Stimulated activated CD8-positive, alpha-beta memory T cell treated with anti-CD3 and anti-CD28 coated beads, Interleukin-4, amount 100 ng/mL, for 24 hours (primary cell): ENCODE measurements around the gene XYLT1.

ENCODE experiments used
- DNase-seq: peaks from one replicate; pipeline ENCODE4 v3.0.0-alpha.2; 2020; ENCODE audit warnings: low read depth

The XYLT1 gene

DNA sequence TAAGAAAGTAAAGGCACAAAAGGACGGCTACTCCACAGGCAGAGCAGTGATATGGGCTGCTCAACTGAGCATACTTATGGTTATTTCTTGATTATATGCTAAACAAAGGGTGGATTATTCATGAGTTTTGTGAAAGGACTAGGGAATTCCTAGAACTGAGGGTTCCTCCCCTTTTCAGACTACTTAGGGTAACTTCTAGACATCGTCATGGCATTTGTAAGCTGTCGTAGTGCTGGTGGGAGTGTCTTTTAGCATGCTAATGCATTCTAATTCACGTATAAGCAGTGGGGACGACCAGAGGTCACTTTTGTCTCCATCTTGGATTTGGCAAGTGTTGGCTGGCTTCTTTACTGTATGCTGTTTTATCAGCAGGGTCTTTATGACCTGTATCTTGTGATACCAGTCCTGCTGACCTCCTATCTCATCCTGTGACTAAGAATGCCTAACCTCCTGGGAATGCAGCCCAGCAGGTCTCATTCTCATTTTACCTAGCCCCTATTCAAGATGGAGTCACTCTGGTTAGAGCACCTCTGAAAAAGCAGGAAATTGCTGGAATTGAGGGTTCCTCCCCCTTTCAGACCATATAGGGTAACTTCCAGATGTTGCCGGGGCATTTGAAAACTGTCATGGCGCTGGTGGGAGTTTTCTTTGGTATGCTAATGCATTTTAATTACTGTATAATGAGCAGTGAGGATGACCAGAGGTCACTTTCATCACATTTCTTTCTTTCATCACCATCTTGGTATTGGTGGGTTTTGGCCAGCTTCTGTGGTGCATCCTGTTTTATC is 388.5 kb downstream of the XYLT1 start:
- no peak for DNase-seq

DNA sequence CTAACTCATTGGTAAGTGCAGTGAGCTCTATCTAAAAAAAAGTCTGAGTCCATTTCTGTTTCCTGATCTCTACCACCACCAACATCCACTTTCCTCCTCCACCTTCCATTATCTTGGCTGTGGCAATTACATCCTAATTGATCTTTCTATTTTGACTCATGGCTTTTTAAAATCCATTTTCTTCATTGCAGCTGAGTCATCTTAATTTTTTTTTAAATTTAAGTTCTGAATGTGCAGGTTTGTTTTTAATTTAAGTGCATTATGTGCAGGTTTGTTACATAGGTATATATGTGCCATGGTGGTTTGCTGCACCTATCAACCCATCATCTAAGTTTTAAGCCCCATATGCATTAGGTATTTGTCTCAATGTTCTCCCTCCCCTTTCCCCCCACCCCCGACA is 390.7 kb downstream of the XYLT1 start:
- DNase-seq: no peak

DNA sequence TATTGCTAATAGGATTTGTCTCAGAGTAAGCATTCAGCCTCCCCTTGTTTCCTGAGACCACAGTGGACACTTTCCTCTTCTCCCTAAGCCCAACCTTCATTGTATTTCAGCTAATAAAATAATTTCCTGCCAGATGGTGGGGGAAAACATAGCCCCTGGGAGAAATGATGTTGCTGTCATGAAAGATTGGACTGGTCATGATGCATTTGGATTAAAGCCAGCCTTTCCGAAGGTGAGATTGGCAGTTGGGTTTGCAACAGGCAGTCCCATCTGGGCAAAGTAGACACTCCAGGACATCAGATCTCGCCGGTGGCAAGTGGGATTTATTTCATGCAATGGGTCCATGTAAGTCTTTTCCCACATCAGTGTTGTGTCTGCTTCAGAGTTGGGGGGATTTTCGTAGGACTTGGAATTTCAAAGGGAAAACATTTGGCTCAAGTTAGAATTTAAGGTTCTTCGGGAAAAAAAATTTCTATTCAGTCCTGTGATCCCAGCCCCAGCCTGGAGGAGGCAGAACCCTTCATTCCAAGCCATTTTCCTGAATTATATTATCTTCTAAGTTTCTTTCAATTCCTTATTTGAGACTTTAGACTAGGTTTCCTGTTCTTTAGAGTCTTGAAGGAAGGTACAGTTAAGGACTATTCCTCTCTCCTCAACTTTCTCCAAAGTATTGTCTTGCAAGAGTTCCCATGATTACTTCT is 391.7 kb downstream of the XYLT1 start:
- no peak for DNase-seq

DNA sequence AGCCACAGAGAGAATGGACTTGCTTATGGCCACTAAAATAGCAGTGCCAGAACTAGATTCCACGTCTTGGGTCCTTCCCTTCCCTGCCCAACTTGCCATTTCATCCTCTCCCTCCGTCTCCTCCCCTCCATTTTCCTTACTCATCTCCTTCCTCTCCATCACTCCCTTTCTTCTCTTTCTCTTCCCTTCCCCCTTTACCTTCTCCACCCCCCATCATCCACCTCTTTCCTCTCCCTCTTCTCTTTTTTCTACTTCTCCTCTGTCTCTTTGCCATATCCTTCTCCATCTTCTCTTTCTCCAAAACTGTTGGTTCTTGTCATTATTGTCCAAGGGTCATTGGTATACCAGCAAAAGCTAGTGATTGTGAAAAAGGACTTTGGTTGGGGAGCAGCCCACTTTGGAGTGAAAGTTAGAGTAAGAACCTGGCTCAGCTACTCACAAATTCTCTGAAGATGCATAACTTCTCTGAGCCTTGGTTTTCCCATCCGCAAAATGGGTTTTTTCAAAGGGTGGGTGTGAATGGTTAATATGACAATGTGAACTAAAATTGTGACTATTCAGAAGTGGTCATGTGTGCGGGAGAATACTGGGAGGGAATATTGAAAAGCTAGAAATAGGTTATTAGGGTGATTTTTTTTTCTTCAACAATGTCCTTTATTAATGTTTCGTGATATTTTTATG is 393.8 kb downstream of the XYLT1 start:
- DNase-seq: no peak

DNA sequence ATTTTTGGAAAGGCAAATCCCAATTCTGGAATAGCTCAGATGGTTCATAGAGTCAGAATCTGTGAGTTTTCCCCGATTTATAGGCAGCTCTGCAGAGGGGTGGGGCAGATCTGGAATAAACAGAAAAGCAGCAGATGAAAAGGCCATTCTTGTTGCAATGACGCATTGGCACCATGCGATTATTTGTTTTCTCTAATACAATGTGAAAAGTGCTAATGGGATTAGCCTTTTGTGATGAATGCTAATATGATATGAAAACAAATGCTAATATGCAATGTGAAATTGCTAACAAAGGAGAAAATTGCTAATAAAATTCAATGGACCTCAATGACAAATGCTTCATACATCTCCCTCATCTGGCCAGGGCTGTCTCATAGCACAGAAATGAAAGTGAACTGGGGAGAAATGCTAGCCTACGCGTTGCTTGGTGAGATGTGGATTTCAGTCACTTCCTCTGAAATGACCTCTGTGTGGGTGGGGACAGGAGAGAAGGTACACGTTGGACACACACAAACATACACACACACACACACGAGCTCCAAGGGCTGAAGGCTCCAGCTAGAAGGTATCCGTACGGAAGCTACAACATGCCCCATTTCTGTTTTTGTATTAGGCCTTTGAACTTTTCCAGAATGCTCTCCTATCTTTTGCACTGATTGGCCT is 394.5 kb downstream of the XYLT1 start:
- DNase-seq: no peak

DNA sequence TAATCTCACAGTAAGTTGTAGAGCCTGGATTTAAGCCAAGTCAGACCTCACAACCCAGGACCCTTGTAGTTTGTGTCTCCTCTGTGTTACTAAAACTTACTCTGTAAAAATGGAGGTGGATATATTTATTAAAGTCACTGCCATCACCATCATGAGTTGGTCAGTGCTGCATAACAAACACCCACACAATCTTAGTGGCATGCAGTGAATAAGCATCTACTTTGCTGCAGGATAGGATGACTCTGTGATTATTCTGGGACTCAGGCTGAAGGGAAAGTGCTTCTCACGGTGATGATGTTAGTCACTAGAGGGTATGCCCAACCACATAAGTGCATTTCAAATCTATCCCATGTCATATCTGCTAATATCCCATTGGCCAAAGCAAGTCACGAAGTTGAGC is 398.7 kb downstream of the XYLT1 start:
- no peak for DNase-seq

DNA sequence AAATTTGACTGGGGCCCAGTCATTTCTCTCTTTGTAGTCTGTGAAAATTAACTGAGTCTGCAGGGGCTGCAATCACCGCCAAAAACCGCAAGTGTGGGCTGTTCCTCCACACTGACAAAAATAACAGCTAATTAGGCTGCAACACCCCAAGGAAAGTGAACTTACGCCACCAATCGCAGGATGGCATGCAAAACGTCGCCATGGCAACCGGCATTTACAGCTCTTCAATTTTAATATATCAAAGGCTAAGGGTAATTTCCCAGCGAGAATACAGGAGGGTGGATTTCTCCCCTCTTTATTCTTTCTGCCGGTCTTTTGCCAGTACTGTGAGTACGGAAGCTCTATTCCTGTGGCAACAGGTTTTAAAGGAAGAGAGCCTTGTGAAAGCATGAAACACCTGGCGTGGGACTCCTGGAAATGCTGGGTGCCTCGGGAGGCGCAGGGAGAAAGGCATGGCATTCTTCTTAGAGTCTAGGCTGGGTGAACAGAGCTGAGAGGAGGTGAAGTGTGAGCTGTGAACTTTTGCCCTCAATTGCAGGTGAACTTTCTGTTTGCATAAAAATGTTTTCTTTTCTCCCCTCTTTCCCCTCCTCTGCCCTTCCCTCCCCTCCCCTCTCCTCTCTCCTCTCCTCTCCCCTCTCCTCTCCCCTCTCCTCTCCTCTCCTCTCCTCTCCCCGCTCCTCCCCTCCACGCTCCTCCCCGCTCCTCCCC is 399.7 kb downstream of the XYLT1 start:
- peak; percentile 71 for DNase-seq

DNA sequence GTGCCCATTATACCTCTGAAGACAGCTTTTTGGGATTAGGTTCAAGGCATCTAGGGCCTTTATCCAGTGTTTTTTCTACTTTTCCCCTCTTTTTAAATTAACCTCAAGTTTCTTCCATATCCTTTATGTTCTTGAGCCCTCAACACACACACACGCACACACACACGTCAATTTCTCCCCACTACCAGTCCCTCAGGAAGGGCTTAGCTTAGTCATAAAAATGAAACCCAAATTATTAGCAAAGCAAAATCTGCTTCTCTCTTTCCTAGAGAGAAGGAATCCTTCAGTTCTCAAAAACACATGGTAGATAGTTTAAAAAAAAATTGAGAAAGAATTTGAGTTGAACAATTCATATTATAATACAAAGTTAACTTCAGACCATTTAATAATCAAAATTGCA is 401.1 kb downstream of the XYLT1 start:
- DNase-seq: no peak

DNA sequence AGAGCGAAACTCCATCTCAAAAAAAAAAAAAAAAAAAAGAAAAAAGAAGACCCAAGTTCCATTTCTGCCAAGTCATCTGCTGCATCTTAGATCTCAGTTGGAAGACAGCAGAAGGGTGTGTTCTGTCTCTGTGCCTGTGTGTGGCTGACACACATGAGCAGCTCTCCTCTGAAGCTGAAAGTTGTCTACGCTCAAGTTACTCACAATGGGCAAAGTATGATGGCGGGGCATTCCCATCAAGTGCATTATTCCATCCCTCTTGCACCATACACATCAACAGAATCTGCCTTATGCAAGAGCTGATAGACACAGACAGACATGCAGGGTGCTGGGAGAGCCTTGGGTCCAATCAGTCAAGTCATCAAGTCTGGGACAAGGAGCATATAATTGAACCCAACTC is 402.2 kb downstream of the XYLT1 start:
- no peak for DNase-seq

DNA sequence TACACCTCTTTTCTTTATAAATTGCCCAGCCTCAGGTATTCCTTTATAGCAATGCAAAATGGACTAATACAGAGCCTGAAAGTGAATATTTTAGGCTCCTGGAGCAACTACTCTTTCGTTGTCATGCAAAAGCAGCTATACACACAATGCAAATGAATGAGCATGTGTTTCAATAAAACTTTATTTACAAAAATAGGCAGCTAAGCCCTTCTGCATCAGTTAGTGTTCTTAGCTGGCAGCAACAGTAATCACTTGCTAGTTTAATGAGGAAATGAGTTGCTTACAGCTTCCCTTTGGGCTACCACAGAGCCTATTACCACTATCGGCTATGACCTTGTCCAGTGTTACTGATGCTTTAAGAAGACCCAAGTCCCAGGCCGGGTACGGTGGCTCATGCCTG is 402.9 kb downstream of the XYLT1 start:
- no peak for DNase-seq

DNA sequence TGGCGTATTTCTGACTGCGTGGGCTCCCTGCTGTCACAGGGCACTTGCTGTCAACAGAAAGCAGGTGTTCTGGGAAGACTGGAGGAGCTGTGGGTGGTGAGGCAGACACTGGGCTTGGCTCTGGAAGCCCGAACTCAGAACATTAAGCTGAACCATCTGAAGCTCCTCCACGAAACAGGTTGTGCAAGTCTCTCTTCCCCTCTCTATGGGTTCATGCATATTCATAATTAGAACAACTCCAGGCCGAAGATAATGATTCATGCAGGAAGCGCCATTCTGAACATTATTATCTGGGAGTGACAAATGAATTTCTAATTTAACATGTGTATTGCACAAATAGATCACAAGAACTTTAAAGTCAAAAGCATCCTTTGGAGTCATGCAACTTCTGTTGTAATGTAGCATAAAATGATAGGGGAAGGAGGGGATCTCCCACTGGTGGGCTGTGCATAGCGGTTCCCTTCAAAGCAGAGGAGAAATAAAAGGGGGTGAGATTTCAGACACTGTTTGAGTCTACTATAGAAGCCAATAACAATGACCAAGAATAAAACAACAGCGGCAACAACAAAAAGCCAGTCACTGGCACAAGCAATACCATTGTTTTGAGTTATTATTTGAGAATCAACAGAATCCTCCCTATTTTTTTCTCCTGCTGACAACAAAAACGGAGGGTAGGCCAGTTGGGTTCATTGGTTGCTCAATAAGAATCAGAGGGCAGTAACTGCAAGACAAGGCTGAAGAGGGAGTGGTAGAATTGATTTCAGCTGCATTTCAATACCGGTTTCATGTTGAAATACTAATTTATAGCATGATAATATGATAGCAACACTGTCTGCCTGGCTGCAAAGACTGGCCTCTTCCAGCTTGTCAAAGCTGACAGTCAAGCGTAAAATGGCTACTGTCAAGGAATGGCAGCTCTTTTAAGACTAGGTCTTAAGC is 407.3 kb downstream of the XYLT1 start:
- no peak for DNase-seq

DNA sequence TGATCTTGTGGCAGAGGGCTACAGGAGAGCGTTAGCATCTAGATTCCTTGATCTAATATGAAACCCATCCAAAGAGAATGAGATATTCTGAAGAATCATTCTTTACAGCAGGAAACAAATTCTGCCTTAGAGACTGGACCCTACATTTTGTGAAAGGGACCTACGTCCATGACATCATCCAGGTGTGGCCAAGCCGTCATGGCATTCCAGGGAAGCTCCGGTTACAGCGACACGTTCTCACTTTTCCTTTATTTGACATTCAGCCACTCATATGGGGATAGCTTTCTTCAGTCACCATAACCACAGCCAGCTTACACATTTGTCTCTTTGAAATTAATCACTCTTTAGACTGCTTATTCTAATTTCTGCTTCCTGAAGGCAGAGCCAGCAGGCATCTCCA is 408.1 kb downstream of the XYLT1 start:
- DNase-seq: no peak

DNA sequence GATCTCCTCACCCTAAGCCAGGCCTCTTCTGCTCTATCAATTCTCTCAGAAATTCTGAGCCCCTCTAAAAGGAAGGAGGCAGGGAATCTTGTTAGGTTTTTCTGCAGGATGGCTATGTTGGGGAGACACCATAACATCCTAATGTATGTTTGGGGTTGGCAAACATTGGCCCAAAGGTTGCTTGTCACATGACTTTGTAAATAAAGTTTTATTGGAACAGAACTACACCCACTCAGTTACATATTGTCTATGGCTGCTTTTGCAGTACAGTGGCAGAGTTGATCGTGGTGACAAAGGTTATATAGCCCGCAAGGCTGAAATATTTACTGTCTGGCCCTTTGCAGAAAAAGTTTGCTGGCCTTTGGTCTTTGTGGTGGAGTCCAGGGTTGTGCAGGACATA is 409.4 kb downstream of the XYLT1 start:
- no peak for DNase-seq

DNA sequence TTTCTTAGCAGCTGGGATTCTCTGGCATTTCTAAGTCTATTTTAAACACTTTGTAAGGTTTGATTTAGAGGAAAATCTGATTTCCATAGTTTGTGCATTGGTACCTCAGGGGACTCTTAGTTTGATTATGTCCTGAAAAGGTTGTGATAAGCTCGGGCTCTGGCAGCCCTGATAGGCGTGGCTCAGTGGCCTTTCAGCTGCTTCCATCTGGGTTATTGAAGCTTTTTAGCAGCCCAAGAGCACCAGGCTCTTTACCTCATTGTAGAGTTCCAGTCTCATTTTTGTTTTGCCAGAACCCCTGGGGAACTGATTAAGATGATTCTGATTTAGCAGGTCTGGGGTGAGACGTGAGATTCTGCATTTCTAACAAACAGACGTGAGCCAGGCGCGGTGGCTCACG is 412.3 kb downstream of the XYLT1 start:
- no peak for DNase-seq

DNA sequence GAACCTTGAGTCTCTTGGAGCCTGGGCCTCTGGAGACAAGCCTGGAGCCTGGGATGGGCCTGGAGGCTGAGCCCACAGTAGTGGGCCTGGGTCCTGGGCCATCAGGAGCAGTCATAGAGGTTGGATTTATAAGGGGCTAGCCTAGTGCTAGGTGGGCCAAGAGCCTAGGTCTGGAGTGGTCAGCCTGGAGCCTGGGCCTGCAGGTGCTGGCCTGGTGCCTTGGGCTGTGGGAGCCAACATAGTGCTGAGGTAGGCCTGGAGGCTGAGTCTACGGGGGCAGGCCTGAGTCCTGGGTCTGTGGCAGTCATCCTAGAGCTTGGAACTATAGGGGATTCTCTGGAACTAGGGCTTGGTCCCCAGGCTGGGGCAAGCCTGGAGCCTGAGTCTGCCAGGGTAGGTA is 414.1 kb downstream of the XYLT1 start:
- no peak for DNase-seq

DNA sequence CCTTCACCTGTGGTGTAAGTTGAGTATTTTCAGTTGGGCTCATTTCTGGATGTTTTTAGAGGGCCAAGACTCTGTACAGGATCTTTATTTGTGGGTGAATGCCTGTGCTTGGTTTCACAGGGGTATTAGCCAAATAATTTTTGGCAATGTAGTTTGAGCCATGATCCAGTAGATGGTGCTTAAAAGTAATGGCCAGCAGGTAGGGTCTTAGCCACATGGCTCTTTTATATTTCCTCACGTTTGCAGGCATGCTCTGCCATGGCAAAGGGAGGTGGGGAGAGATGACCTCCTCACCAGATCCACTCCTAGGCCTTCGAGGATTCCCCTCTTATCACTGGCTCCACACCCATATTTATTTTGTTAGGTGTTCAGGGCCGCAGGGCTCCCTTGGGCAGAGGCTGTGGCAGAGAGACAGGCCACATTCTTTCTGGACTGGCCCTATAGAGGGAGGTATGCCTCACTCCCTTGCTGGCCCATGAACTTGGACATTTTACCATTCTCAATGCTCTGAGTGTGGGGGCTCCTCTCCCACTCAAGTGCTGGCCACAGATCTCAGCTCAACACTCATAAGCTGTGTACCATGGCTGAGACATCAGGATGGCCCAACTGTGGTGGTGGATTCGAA is 417.1 kb downstream of the XYLT1 start:
- no peak for DNase-seq
